HepG2 (cell line): ENCODE measurements around the gene C20orf204. TPM values are rescaled to one million over a fixed set of nuclear protein-coding genes. Genes with fewer than 3 reads are reported as not detected.

Experiments used
- ARNT2 ChIP-seq: sonication (generic); formaldehyde crosslinking; IDR thresholded peaks from 2 replicates; pipeline ENCODE4 v1.8.0; 2022; ENCODE audit warnings: mild to moderate bottlenecking, low read depth, missing genetic modification reagents, moderate library complexity
- BCL6 ChIP-seq: IDR thresholded peaks from 2 replicates; pipeline ENCODE4 v1.6.1; 2016; ENCODE audit warnings: missing genetic modification reagents, missing compliant biosample characterization
- HIVEP1 ChIP-seq: sonication (generic); formaldehyde crosslinking; IDR thresholded peaks from 2 replicates; pipeline ENCODE4 v1.4.0; 2020; ENCODE audit warnings: mild to moderate bottlenecking, missing genetic modification reagents
- HMG20B ChIP-seq: conservative IDR thresholded peaks from 2 replicates; pipeline ENCODE4 v1.6.1; 2016; ENCODE audit warnings: missing genetic modification reagents, missing compliant biosample characterization
- NR0B2 ChIP-seq: sonication (generic); formaldehyde crosslinking; IDR thresholded peaks from 2 replicates; pipeline ENCODE4 v1.4.0; 2020; ENCODE audit warnings: mild to moderate bottlenecking, missing genetic modification reagents
- REPIN1 ChIP-seq: sonication (generic); formaldehyde crosslinking; IDR thresholded peaks from 2 replicates; pipeline ENCODE4 v1.8.0; 2022; ENCODE audit warnings: missing genetic modification reagents, low read depth, mild to moderate bottlenecking, borderline replicate concordance
- RXRB ChIP-seq: IDR thresholded peaks from 2 replicates; pipeline ENCODE4 v1.6.1; 2016; ENCODE audit warnings: borderline replicate concordance, missing genetic modification reagents, missing compliant biosample characterization
- SYNCRIP ChIP-seq: fragments of 200-400 bp; formaldehyde crosslinking; IDR thresholded peaks from 2 replicates; pipeline ENCODE4 v1.6.1; 2018; ENCODE audit warnings: mild to moderate bottlenecking, low read depth, low read length; ENCODE audit not compliant: insufficient read depth
- THAP11 ChIP-seq: IDR thresholded peaks from 2 replicates; pipeline ENCODE4 v1.6.1; 2016; ENCODE audit warnings: missing biosample characterization, missing genetic modification reagents
- ZNF234 ChIP-seq: sonication (generic); formaldehyde crosslinking; conservative IDR thresholded peaks from 2 replicates; pipeline ENCODE4 v1.5.1; 2020; ENCODE audit warnings: mild to moderate bottlenecking, missing genetic modification reagents
- ZNF256 ChIP-seq: sonication (generic); formaldehyde crosslinking; conservative IDR thresholded peaks from 2 replicates; pipeline ENCODE4 v1.4.0; 2020; ENCODE audit warnings: missing genetic modification reagents
- ZNF331 ChIP-seq: sonication (generic); formaldehyde crosslinking; IDR thresholded peaks from 2 replicates; pipeline ENCODE4 v1.4.0; 2020; ENCODE audit warnings: missing genetic modification reagents
- ZNF468 ChIP-seq: sonication (generic); formaldehyde crosslinking; IDR thresholded peaks from 2 replicates; pipeline ENCODE4 v1.8.0; 2022; ENCODE audit warnings: mild to moderate bottlenecking, moderate library complexity, missing genetic modification reagents
- ZNF570 ChIP-seq: sonication (generic); formaldehyde crosslinking; IDR thresholded peaks from 2 replicates; pipeline ENCODE4 v1.4.0; 2020; ENCODE audit warnings: mild to moderate bottlenecking, missing genetic modification reagents, borderline replicate concordance
- ZNF720 ChIP-seq: sonication (generic); formaldehyde crosslinking; IDR thresholded peaks from 2 replicates; pipeline ENCODE4 v1.4.0; 2020; ENCODE audit warnings: missing genetic modification reagents
- ZNF773 ChIP-seq: sonication (generic); formaldehyde crosslinking; IDR thresholded peaks from 2 replicates; pipeline ENCODE4 v1.4.0; 2020; ENCODE audit warnings: missing genetic modification reagents, borderline replicate concordance
- polyA plus RNA-seq, 8 experiments: library from polyadenylated mRNA; depleted of rRNA in 3 of 8; stranded (reverse) in 7 of 8; unstranded in 1 of 8; fragments of >200 nt; fragmentation: Illumina TruSeq in 4 of 8; extraction: Trizol in 4 of 8; gene quantifications; 2 replicates each; pipeline versions ENCODE4 v1.2.1 to v1.2.3, GENCODE V29; 2011 to 2016; ENCODE audit warnings: low read depth in 4 of 8, missing spikeins in 1 of 8, mixed read lengths in 1 of 8; ENCODE audit not compliant: insufficient read depth in 1 of 8
- total RNA-seq, 5 experiments: library from RNA; depleted of rRNA; stranded (reverse); fragments of >200 nt; fragmentation: Illumina TruSeq; extraction: Trizol; gene quantifications; 2 replicates each; pipeline ENCODE4 v1.2.3, GENCODE V29; 2016; ENCODE audit warnings: low read depth in 1 of 5
- TF ChIP-seq, protein P1 (sequence below), 2 experiments: fragments of 450-650 bp in 1 of 2; sonication (generic) in 1 of 2; formaldehyde crosslinking in 1 of 2; IDR thresholded peaks; 2 replicates each; pipeline versions ENCODE4 v1.6.1 to v1.8.0; 2016 to 2022; ENCODE audit warnings: antibody characterized with exemption in 1 of 2, mild to moderate bottlenecking in 1 of 2, missing genetic modification reagents in 1 of 2
- TF ChIP-seq, protein P2 (sequence below): sonication (generic); formaldehyde crosslinking; IDR thresholded peaks from 2 replicates; pipeline ENCODE4 v1.5.1; 2020; ENCODE audit warnings: mild to moderate bottlenecking, missing genetic modification reagents, borderline replicate concordance

The C20orf204 gene
- total and polyA plus RNA-seq, 2 of the 13 experiments (the other 11 are each of a cell fraction or from before 2014, with no cell fraction given): 22.1 to 80.0 TPM

DNA sequence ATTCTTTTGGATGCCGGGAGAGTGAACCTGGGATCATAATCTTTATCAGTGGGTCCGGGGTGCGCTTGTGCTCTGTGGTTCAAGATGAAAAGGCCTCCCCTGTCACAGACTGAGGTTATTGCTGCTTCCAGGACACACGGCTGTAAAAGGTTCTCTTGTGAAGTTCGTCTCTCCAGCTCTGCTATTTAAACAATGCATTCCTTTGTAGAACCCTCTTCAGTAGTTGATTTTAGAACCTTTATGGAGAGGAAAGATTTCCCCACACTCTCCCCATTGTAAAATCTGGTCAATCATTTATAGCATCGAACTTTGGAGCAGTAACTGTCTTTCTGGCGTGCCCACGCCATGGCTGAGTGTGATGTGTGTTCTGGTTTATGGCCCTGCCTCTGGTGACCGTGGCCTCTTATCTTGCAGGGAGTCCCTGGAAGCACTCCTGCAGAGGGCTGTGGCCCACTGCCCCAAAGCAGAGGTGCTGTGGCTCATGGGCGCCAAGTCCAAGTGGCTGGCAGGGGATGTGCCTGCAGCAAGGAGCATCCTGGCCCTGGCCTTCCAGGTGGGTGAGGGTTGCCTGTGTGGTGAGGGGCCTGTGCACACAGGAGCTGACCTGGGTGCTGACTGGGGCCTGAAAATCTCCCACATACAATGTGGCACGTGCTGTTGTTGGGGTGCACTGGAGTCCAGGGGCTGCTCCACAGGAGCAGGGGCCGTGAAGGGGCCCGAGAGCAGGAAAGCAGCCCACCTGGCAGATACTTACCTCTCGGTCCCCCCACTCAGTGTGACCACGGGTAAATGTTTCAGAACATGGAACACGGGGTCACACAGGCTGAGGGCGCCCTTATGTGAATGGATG lies 11.6 kb upstream of the C20orf204 start (continued):
- TF ChIP-seq, protein P1, sequence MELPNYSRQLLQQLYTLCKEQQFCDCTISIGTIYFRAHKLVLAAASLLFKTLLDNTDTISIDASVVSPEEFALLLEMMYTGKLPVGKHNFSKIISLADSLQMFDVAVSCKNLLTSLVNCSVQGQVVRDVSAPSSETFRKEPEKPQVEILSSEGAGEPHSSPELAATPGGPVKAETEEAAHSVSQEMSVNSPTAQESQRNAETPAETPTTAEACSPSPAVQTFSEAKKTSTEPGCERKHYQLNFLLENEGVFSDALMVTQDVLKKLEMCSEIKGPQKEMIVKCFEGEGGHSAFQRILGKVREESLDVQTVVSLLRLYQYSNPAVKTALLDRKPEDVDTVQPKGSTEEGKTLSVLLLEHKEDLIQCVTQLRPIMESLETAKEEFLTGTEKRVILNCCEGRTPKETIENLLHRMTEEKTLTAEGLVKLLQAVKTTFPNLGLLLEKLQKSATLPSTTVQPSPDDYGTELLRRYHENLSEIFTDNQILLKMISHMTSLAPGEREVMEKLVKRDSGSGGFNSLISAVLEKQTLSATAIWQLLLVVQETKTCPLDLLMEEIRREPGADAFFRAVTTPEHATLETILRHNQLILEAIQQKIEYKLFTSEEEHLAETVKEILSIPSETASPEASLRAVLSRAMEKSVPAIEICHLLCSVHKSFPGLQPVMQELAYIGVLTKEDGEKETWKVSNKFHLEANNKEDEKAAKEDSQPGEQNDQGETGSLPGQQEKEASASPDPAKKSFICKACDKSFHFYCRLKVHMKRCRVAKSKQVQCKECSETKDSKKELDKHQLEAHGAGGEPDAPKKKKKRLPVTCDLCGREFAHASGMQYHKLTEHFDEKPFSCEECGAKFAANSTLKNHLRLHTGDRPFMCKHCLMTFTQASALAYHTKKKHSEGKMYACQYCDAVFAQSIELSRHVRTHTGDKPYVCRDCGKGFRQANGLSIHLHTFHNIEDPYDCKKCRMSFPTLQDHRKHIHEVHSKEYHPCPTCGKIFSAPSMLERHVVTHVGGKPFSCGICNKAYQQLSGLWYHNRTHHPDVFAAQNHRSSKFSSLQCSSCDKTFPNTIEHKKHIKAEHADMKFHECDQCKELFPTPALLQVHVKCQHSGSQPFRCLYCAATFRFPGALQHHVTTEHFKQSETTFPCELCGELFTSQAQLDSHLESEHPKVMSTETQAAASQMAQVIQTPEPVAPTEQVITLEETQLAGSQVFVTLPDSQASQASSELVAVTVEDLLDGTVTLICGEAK (IDR thresholded peaks at IDR 0.05): no peak
- TF ChIP-seq, protein P1 (CRISPR knock-in tag; IDR thresholded peaks at IDR 0.05): no peak; the same call in none of the 2 replicates
- TF ChIP-seq BCL6 (CRISPR knock-in tag) (peak; percentile 81), ARNT2 (CRISPR knock-in tag) (0 out of 2 replicates have a peak, but pooled peaks have one; percentile 76), THAP11 (CRISPR knock-in tag) (peak; percentile 73; the same call in 1 of the 2 replicates), HMG20B (CRISPR knock-in tag) (0 out of 2 replicates have a peak, but pooled peaks have one; percentile 32), ZNF570 (CRISPR knock-in tag) (no peak; the same call in 1 of the 2 replicates), RXRB (CRISPR knock-in tag) (peak; percentile 74; the same call in 1 of the 2 replicates), NR0B2 (no peak; the same call in 1 of the 2 replicates), ZNF331 (no peak), ZNF773 (CRISPR knock-in tag) (no peak), ZNF468 (CRISPR knock-in tag) (peak; percentile 89; the same call in 1 of the 2 replicates), ZNF720 (CRISPR knock-in tag) (no peak), ZNF234 (CRISPR knock-in tag) (no peak), ZNF256 (no peak), REPIN1 (CRISPR knock-in tag) (peak; percentile 98), SYNCRIP (no peak), HIVEP1 (CRISPR knock-in tag) (peak; percentile 82)
- TF ChIP-seq, protein P2, sequence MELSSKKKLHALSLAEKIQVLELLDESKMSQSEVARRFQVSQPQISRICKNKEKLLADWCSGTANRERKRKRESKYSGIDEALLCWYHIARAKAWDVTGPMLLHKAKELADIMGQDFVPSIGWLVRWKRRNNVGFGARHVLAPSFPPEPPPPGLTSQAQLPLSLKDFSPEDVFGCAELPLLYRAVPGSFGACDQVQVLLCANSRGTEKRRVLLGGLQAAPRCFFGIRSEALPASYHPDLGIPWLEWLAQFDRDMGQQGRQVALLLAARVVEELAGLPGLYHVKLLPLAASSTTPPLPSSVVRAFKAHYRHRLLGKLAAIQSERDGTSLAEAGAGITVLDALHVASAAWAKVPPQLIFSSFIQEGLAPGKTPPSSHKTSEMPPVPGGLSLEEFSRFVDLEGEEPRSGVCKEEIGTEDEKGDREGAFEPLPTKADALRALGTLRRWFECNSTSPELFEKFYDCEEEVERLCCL: no peak
